Measurements from ENCODE around the gene C19orf44. TPM values are rescaled to one million over a fixed set of nuclear protein-coding genes. Genes with fewer than 3 reads are reported as not detected.

The C19orf44 gene
- total RNA-seq, 2 donors from 2014 or later = 7.9 TPM

- Mint-ChIP-seq H3K9me3 (no peaks in the 10 kb centered on the region), H3K4me1 (no peaks in the 10 kb centered on the region), H3K27me3 (ENCODE audit: insufficient read depth) (no peaks in the 10 kb centered on the region), H3K36me3 (ENCODE audit: low read depth) (peaks cover 63% of the 10 kb centered on the region), H3K27ac (peak overlapping the region; percentile 68), H3K4me3 (no peak overlapping the region)
- Histone ChIP-seq H3K9me3 (ENCODE audit: control insufficient read depth, low read length) (no peaks in the 10 kb centered on the region), H3K27ac (ENCODE audit: low read depth, low read length) (no peak overlapping the region), H3K4me1 (ENCODE audit: control insufficient read depth, insufficient read depth, low read length) (no peaks in the 10 kb centered on the region), H3K9ac (ENCODE audit: extremely low read depth, low read length, poor library complexity, severe bottlenecking) (no peak overlapping the region), H3K27me3 (ENCODE audit: control insufficient read depth, insufficient read depth, low read length, poor library complexity, severe bottlenecking) (no peaks in the 10 kb centered on the region), H3K36me3 (ENCODE audit: control insufficient read depth, insufficient read depth, low read length) (peaks cover 65% of the 10 kb centered on the region), H3K4me3 (ENCODE audit: low read length) (no peak overlapping the region)
- 96% methylated on average over 36 to 45 of the region's 45 CpGs for WGBS, 2 experiments (ENCODE audit: insufficient coverage in 1 of 2, insufficient read length in 1 of 2)
- DNase-seq = no peak
- no peak for TF ChIP-seq CTCF (conservative IDR thresholded peaks at IDR 0.05)
These were observed 24.1 kb downstream of the C19orf44 start for GRCh38 chr19:16520074-16520973.

- H3K9me3 Mint-ChIP-seq = no peaks in the 10 kb centered on the region
- no peaks in the 10 kb centered on the region for H3K27me3 ChIP-seq (ENCODE audit: control insufficient read depth, insufficient read depth, low read length, poor library complexity, severe bottlenecking)
- H3K27ac Mint-ChIP-seq = peak overlapping the region; percentile 68
- WGBS, 2 experiments (ENCODE audit: insufficient coverage in 1 of 2, insufficient read length in 1 of 2) = 96% methylated on average over 13 to 18 of the region's 18 CpGs
- no peak for TF ChIP-seq CTCF (conservative IDR thresholded peaks at IDR 0.05)
- H3K9ac ChIP-seq (ENCODE audit: extremely low read depth, low read length, poor library complexity, severe bottlenecking) = no peak overlapping the region
- H3K9me3 ChIP-seq (ENCODE audit: control insufficient read depth, low read length) = no peaks in the 10 kb centered on the region
- no peaks in the 10 kb centered on the region for H3K4me1 ChIP-seq (ENCODE audit: control insufficient read depth, insufficient read depth, low read length)
- H3K36me3 Mint-ChIP-seq (ENCODE audit: low read depth) = peaks cover 69% of the 10 kb centered on the region
- H3K4me1 Mint-ChIP-seq = no peaks in the 10 kb centered on the region
- H3K27ac ChIP-seq (ENCODE audit: low read depth, low read length) = no peak overlapping the region
- H3K4me3 Mint-ChIP-seq = no peak overlapping the region
- no peak for DNase-seq
- H3K27me3 Mint-ChIP-seq (ENCODE audit: insufficient read depth) = no peaks in the 10 kb centered on the region
- H3K36me3 ChIP-seq (ENCODE audit: control insufficient read depth, insufficient read depth, low read length) = peaks cover 65% of the 10 kb centered on the region
- H3K4me3 ChIP-seq (ENCODE audit: low read length) = no peak overlapping the region
These were observed 24.9 kb downstream of the C19orf44 start for GRCh38 chr19:16520986-16521624.

- no peak for TF ChIP-seq CTCF (conservative IDR thresholded peaks at IDR 0.05)
- H3K36me3 Mint-ChIP-seq (ENCODE audit: low read depth) = peaks cover 73% of the 10 kb centered on the region
- no peaks in the 10 kb centered on the region for H3K9me3 Mint-ChIP-seq
- Histone ChIP-seq H3K9ac (ENCODE audit: extremely low read depth, low read length, poor library complexity, severe bottlenecking) (no peak overlapping the region), H3K36me3 (ENCODE audit: control insufficient read depth, insufficient read depth, low read length) (peaks cover 71% of the 10 kb centered on the region), H3K4me3 (ENCODE audit: low read length) (no peak overlapping the region), H3K27ac (ENCODE audit: low read depth, low read length) (no peak overlapping the region), H3K27me3 (ENCODE audit: control insufficient read depth, insufficient read depth, low read length, poor library complexity, severe bottlenecking) (no peaks in the 10 kb centered on the region), H3K9me3 (ENCODE audit: control insufficient read depth, low read length) (no peaks in the 10 kb centered on the region), H3K4me1 (ENCODE audit: control insufficient read depth, insufficient read depth, low read length) (no peaks in the 10 kb centered on the region)
- H3K4me3 Mint-ChIP-seq = no peak overlapping the region
- WGBS, 2 experiments (ENCODE audit: insufficient coverage in 1 of 2, insufficient read length in 1 of 2) = 97 to 100% methylated on average over 2 to 10 of the region's 10 CpGs
- H3K4me1 Mint-ChIP-seq = no peaks in the 10 kb centered on the region
- DNase-seq = no peak
- no peaks in the 10 kb centered on the region for H3K27me3 Mint-ChIP-seq (ENCODE audit: insufficient read depth)
- no peak overlapping the region for H3K27ac Mint-ChIP-seq
These were observed 25.6 kb downstream of the C19orf44 start for GRCh38 chr19:16521715-16522289.

Measured in endodermal cell (in vitro differentiated cells).